T-helper 17 cell (primary cell): ENCODE data around the gene MOGAT3. TPM values are rescaled to one million over a fixed set of nuclear protein-coding genes. Genes with fewer than 3 reads are reported as not detected.
"Not testable (repeated sequence)": the region's sequence is repeated elsewhere in the genome, so short reads cannot be mapped to it uniquely, and the experiment has no call there.

Experiments used
- ATAC-seq: fragments of 150-1000 bp; cut with Tn5 transposase; 2 replicates; pipeline ENCODE4 v1.10.0; 2021; ENCODE audit warnings: mild to moderate bottlenecking, moderate library complexity
- DNase-seq, 3 donors: peaks; one replicate each; pipeline versions ENCODE4 v3.0.0 to v3.0.0-alpha.2; 2020 to 2021
- H3K9me3 ChIP-seq: one replicate; pipeline ENCODE4 v1.7.0; 2013; ENCODE audit warnings: low read length, mild to moderate bottlenecking; ENCODE audit not compliant: control insufficient read depth, poor library complexity, severe bottlenecking
- H3K27ac Mint-ChIP-seq: one replicate; pipeline ENCODE4 v1.8.0; 2022; ENCODE audit warnings: mild to moderate bottlenecking, moderate library complexity, mixed read lengths
- H3K27me3 Mint-ChIP-seq: one replicate; pipeline ENCODE4 v1.8.0; 2022; ENCODE audit warnings: mixed read lengths
- H3K36me3 Mint-ChIP-seq: one replicate; pipeline ENCODE4 v1.8.0; 2022; ENCODE audit warnings: low read depth, mixed read lengths
- H3K4me1 Mint-ChIP-seq: one replicate; pipeline ENCODE4 v1.8.0; 2022; ENCODE audit warnings: mild to moderate bottlenecking, mixed read lengths
- H3K4me3 Mint-ChIP-seq: one replicate; pipeline ENCODE4 v1.8.0; 2022; ENCODE audit warnings: mild to moderate bottlenecking, moderate library complexity, mixed read lengths
- total RNA-seq, 4 donors: library from RNA in 2 of 4; stranded (reverse) in 2 of 4; gene quantifications; one replicate each; pipeline ENCODE4 v1.2.3 and lab custom pipeline; 2022 to 2026

MOGAT3 gene
- total RNA-seq, 2 donors from 2014 or later = not detected

DNA sequence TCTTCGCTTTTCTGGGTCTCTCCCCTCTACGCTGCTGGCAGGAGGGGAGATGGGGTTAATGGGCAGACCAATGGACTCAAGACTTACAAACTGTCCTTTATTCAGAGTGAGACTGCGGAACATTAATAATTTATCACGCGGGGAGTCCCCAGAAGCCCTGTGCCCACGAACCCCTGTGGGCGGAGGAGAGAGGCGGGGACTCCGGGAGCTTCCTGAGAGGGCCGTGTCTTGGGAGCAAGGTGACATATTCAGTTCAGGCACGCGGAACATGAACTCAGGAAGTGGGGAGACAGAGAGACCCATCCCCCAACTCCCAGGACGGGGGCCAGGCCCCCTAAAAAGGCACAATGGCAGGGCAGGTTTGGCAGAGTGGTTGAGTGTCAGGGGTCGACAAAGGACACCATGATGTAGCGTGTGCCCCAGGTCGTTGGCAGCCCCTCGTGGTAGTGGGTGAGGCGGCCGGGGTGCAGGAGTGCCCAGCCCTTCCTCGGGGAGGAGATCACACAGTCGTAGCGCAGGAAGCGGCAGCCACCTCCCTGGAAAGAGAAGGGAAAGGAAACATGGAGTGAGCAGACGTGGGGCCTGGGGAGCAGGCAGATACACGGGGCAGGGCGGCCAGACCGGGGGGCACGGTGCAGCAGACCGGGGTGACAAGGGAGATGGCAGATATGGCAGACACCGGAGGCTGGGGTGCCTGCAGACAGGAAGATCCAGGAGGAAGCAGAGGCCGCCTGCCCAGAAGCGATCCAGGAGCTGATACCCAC, 5.2 kb upstream of the MOGAT3 start:
- H3K9me3 ChIP-seq = no peaks in the 10 kb centered on the region
- Mint-ChIP-seq H3K4me3 (no peak overlapping the region), H3K27ac (no peak overlapping the region), H3K4me1 (peaks cover 10% of the 10 kb centered on the region), H3K36me3 (peaks cover 8% of the 10 kb centered on the region), H3K27me3 (peaks cover 15% of the 10 kb centered on the region)
- no peak for ATAC-seq
- no peak for DNase-seq

DNA sequence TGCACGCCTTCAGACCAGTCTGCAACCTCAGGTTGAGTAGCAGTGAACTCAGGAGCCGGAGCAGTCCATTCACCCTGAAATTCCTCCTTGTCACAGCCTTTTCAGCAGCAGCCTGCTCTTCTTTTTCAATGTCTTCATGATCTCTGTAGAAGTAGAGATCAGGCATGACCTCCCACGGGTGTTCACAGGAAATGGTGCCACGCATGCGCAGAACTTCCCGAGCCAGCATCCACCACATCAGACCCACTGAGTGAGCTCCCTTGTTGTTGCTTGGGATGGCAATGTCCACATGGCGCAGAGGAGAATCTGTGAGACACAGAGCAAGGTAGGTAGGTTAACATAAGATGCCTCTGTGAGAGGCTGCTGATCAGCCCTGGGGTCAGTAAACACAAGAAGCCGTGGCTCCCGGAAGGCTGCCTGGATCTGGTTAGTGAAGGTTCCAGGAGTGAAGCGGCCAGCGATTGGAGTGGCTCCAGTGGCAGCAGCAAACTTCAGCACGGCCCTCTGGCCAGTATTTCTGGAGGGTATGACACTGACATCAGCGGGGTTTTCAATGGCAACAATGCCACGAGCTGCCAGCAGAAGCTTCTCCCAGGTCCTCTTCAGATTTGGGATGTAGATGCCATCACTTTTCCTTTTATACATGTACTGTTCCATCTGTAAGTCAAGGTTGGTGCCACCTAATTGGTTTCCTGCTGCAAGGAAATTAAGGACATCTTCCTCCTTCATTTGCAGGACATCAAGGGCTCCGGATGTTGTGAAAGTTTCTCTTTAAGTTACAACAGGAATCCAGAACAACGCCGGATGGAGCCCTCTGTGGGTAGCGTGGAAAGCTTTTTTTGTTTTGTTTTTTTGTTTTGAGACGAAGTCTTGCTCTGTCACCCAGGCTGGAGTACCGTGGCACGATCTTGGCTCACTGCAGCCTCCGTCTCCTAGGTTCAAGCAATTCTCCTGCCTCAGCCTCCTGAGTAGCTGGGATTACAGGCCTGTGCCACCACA, 3.2 kb upstream of the MOGAT3 start:
- peak; percentile 48 for ATAC-seq
- H3K4me3 Mint-ChIP-seq = peak overlapping the region; percentile 66
- H3K9me3 ChIP-seq, DNase-seq: not testable (repeated sequence)
- H3K4me1 Mint-ChIP-seq = peaks cover 11% of the 10 kb centered on the region
- H3K27ac Mint-ChIP-seq = peak overlapping the region; percentile 54
- peaks cover 26% of the 10 kb centered on the region for H3K27me3 Mint-ChIP-seq
- peaks cover 10% of the 10 kb centered on the region for H3K36me3 Mint-ChIP-seq

DNA sequence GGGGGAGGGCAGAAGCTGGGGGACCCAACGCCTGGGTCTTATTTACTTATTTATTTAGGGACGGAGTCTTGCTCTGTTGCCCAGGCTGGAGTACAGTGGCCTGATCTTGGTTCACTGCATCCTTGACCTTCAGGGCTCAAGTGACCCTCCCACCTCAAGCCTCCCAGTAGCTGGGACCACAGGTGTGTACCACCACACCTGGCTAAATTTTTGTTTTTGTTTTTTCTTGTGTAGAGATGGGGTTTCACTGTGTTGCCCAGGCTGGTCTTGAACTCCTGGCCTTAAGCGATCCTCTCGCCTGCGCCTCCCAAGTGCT, 1.7 kb upstream of the MOGAT3 start:
- peaks cover 9% of the 10 kb centered on the region for H3K4me1 Mint-ChIP-seq
- H3K27ac Mint-ChIP-seq = no peak overlapping the region
- ATAC-seq (no peak), DNase-seq (no peak)
- H3K9me3 ChIP-seq = no peaks in the 10 kb centered on the region
- H3K27me3 Mint-ChIP-seq = peaks cover 26% of the 10 kb centered on the region
- H3K36me3 Mint-ChIP-seq = peaks cover 7% of the 10 kb centered on the region
- H3K4me3 Mint-ChIP-seq = no peak overlapping the region

GRCh38 chr7:101201695-101202602, 1.1 kb upstream of the MOGAT3 start:
- peak; percentile 32 for ATAC-seq
- H3K27me3 Mint-ChIP-seq = peaks cover 26% of the 10 kb centered on the region
- H3K9me3 ChIP-seq = no peaks in the 10 kb centered on the region
- peaks cover 7% of the 10 kb centered on the region for H3K36me3 Mint-ChIP-seq
- peaks cover 9% of the 10 kb centered on the region for H3K4me1 Mint-ChIP-seq
- peak overlapping the region; percentile 5 for H3K4me3 Mint-ChIP-seq
- H3K27ac Mint-ChIP-seq = no peak overlapping the region
- DNase-seq = no peak

- H3K36me3 Mint-ChIP-seq = peaks cover 4% of the 10 kb centered on the region
- no peak overlapping the region for H3K4me3 Mint-ChIP-seq
- ATAC-seq = no peak
- peaks cover 9% of the 10 kb centered on the region for H3K4me1 Mint-ChIP-seq
- no peak for DNase-seq
- peaks cover 26% of the 10 kb centered on the region for H3K27me3 Mint-ChIP-seq
- H3K27ac Mint-ChIP-seq = no peak overlapping the region
- H3K9me3 ChIP-seq = no peaks in the 10 kb centered on the region
These were observed 353 bp downstream of the MOGAT3 start for GRCh38 chr7:101200504-101200861.

GRCh38 chr7:101199522-101199921, 1.3 kb downstream of the MOGAT3 start:
- H3K4me1 Mint-ChIP-seq, DNase-seq, H3K9me3 ChIP-seq, H3K27ac Mint-ChIP-seq, H3K36me3 Mint-ChIP-seq, H3K4me3 Mint-ChIP-seq, ATAC-seq: not testable (repeated sequence)
- peaks cover 26% of the 10 kb centered on the region for H3K27me3 Mint-ChIP-seq

DNA sequence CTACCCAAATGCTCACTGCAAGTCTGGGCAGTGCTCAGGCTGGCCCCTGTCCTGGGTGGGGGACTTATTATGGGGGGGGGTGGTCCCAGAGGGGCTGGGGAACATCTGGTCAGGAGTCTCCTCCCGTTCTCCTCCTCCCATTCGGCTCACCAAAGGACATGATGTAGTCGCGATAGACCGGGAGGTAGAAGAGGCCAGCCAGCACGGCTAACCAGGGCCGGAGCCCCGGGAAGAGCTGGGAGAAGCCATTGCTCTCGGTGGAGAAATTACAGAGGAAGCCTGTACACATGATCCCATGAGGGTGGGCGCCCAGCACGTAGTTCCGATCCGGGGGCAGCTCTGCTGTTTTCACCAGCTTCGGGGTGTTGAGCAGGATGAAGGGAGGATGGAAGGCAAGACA, 2.4 kb downstream of the MOGAT3 start:
- Mint-ChIP-seq H3K27me3 (peaks cover 26% of the 10 kb centered on the region), H3K4me1 (peaks cover 6% of the 10 kb centered on the region), H3K4me3 (no peak overlapping the region), H3K27ac (no peak overlapping the region), H3K36me3 (peaks cover 2% of the 10 kb centered on the region)
- ATAC-seq (no peak), DNase-seq (no peak)
- H3K9me3 ChIP-seq = no peaks in the 10 kb centered on the region

DNA sequence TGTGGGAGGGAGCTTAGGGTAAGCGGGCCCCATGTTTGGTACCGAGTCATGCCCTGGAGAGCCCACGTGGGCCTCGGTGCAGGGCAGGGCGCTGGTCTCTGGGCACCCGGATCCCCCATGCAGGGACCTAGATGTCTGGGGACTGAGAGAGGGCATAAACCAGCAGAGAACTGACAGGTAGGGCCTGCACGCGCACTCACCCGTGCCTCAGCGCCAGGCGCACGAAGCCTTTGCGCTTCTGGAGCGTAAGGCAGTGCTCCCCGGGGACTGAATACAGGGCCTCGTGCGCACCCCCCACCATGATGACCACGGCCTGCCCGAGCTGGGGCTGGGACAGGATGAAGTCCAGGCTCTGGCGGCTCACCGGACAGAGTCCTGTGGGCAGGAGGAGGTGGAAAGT, 2.8 kb downstream of the MOGAT3 start:
- Mint-ChIP-seq H3K27me3 (peaks cover 24% of the 10 kb centered on the region), H3K4me3 (no peak overlapping the region), H3K27ac (no peak overlapping the region), H3K36me3 (peaks cover 2% of the 10 kb centered on the region), H3K4me1 (peaks cover 6% of the 10 kb centered on the region)
- ATAC-seq (no peak), DNase-seq (no peak)
- no peaks in the 10 kb centered on the region for H3K9me3 ChIP-seq

DNA sequence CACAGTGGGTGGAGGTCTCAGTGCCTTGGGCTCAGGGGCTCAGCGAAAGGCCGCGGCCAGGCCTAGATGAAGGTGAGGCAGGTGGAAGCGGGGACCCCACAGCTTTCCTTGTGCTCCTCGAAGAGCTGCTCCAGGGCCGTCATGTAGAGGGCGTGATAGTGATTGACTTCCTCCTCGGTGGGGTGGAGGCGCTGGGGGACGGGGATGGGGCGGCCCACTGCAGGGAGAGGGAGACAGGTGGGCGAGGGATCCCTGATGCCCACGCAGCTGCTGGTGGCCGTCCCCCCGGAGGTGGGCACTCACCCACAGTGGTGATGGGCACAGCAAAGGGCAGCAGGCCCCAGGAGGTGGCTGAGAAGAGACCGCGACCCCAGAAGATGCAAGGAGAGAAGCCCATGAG, 5.0 kb downstream of the MOGAT3 start:
- DNase-seq (no peak), ATAC-seq (no peak)
- Mint-ChIP-seq H3K4me1 (peaks cover under 1% of the 10 kb centered on the region), H3K4me3 (no peak overlapping the region), H3K27me3 (peaks cover 10% of the 10 kb centered on the region), H3K36me3 (peaks cover 2% of the 10 kb centered on the region), H3K27ac (no peak overlapping the region)
- H3K9me3 ChIP-seq = no peaks in the 10 kb centered on the region

GRCh38 chr7:101189109-101189508, 11.7 kb downstream of the MOGAT3 start:
- Mint-ChIP-seq H3K27me3 (peaks cover 22% of the 10 kb centered on the region), H3K4me3 (no peak overlapping the region), H3K36me3 (peaks cover 2% of the 10 kb centered on the region), H3K4me1 (peaks cover 2% of the 10 kb centered on the region), H3K27ac (no peak overlapping the region)
- DNase-seq = no peak
- ATAC-seq = no peak
- no peaks in the 10 kb centered on the region for H3K9me3 ChIP-seq

DNA sequence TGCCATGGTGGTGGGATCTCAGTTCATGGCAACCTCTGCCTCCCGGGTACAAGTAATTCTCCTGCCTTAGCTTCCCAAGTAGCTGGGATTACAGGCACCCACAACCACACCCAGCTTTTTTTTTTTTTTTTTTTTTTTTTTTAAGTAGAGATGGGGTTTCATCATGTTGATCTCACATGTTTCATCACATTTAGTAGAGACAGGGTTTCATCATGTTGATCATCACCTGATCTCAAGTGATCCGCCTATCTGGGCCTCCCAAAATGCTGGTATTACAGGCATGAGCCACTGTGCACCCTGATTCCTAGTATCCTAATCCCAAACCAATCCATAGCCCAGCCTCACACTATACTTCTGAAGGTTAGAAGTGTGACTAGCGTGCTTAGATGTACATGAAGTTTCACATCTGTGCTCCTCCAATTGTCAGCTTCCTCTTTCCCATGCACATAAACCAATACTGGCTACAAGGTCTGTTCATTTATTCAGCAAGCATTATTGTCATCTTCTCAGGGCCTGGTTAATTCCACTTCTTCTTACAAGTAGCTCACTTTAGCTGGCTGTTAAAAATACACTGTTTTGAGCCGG, 13.9 kb downstream of the MOGAT3 start:
- Mint-ChIP-seq H3K27ac (no peak overlapping the region), H3K4me3 (no peak overlapping the region), H3K36me3 (peaks cover 3% of the 10 kb centered on the region), H3K27me3 (peaks cover 31% of the 10 kb centered on the region), H3K4me1 (peaks cover 2% of the 10 kb centered on the region)
- ATAC-seq (no peak), DNase-seq (no peak)
- H3K9me3 ChIP-seq = no peaks in the 10 kb centered on the region

- H3K4me1 Mint-ChIP-seq = peaks cover 2% of the 10 kb centered on the region
- no peak overlapping the region for H3K4me3 Mint-ChIP-seq
- ATAC-seq (no peak), DNase-seq (no peak)
- H3K27ac Mint-ChIP-seq = no peak overlapping the region
- H3K9me3 ChIP-seq = no peaks in the 10 kb centered on the region
- H3K27me3 Mint-ChIP-seq = peaks cover 34% of the 10 kb centered on the region
- peaks cover 4% of the 10 kb centered on the region for H3K36me3 Mint-ChIP-seq
These were observed 14.6 kb downstream of the MOGAT3 start for GRCh38 chr7:101186194-101186593.
